Cardiac muscle cell (in vitro differentiated cells and primary cell): ENCODE measurements around the gene CCDC85C. TPM values are rescaled to one million over a fixed set of nuclear protein-coding genes. Genes with fewer than 3 reads are reported as not detected.

Experiments
- DNase-seq, 2 donors: peaks; one replicate each; pipeline versions ENCODE4 v3.0.0 to v3.0.0-alpha.2; 2010 to 2017; ENCODE audit warnings: low read depth in 1 of 2, low spot score in 1 of 2
- H3K27ac ChIP-seq: fragments of 200-600 bp; sonication (generic); 2 replicates; pipeline ENCODE4 v1.5.1; 2016
- H3K27me3 ChIP-seq: fragments of 200-600 bp; sonication (generic); 2 replicates; pipeline ENCODE4 v1.6.0; 2016; ENCODE audit warnings: control low read depth
- H3K36me3 ChIP-seq: fragments of 200-600 bp; sonication (generic); 2 replicates; pipeline ENCODE4 v1.5.1; 2016; ENCODE audit warnings: control low read depth
- H3K4me1 ChIP-seq: fragments of 200-600 bp; sonication (generic); 2 replicates; pipeline ENCODE4 v1.8.1; 2017; ENCODE audit warnings: low read depth, mild to moderate bottlenecking, mixed run types
- H3K4me3 ChIP-seq: fragments of 200-600 bp; sonication (generic); 2 replicates; pipeline ENCODE4 v1.5.1; 2016; ENCODE audit warnings: mild to moderate bottlenecking
- H3K9me3 ChIP-seq: fragments of 200-600 bp; sonication (generic); 2 replicates; pipeline ENCODE4 v1.5.1; 2017; ENCODE audit warnings: low read depth, mild to moderate bottlenecking, control low read depth
- polyA plus RNA-seq: library from polyadenylated mRNA; unstranded; fragments of >200 nt; fragmentation: Nextera tagmentation; extraction: Ambion mirVana; gene quantifications from 2 replicates; pipeline ENCODE4 v1.2.1, GENCODE V29; 2016
- total RNA-seq: library from RNA; depleted of rRNA; stranded (reverse); fragments of >200 nt; gene quantifications from 2 replicates; pipeline ENCODE4 v1.2.3, GENCODE V29; 2016
- TF ChIP-seq, protein P1 (sequence below): IDR thresholded peaks from 2 replicates; pipeline ENCODE4 v1.5.1; 2012; ENCODE audit warnings: low read depth, mild to moderate bottlenecking, low read length

CCDC85C gene
- total and polyA plus RNA-seq, 2 experiments from 2014 or later: 39.6 to 45.7 TPM

DNA sequence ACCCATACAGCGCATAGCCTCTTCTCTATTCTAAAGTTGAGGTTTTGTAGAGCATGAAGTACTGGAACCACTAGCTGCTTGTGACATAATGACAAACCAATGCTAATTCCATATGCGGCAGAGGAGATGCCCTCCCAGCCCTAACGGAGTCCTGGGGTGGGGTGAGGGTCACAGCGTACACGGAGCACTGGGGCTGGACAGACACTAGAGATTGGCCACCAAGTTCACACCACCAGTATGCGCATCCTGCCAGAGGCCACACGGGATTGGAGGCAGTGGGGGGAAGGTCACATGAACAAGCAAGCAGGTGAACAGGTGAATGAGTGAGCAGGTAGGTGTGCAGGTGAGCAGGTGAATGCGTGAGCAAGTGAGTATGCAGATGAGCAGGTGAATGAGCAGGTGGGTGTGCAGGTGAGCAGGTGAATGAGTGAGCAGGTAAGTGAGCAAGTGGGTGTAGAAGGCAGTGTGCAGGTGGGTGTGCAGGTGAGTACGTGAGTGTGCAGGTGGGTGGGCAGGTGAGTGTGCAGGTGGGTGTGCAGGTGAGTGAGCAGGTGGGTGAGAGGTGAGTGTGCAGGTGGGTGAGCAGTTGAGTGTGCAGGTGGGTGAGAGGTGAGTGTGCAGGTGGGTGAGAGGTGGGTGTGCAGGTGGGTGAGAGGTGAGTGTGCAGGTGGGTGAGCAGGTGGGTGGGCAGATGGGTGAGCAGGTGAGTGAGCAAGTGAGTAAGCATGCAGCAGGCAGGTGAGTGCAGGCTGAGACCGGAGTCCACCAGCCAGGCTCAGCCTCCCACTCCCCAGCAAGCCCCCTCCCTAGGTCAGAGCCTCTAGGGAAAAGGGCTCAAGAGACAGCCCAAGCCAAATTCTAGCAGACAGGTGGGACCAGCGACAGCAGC is 52.7 kb downstream of the CCDC85C start:
- H3K27me3 ChIP-seq: no peaks in the 10 kb centered on the region
- DNase-seq: no peak
- H3K36me3 ChIP-seq: no peaks in the 10 kb centered on the region
- no peaks in the 10 kb centered on the region for H3K9me3 ChIP-seq
- peaks cover 17% of the 10 kb centered on the region for H3K4me1 ChIP-seq
- TF ChIP-seq, protein P1, sequence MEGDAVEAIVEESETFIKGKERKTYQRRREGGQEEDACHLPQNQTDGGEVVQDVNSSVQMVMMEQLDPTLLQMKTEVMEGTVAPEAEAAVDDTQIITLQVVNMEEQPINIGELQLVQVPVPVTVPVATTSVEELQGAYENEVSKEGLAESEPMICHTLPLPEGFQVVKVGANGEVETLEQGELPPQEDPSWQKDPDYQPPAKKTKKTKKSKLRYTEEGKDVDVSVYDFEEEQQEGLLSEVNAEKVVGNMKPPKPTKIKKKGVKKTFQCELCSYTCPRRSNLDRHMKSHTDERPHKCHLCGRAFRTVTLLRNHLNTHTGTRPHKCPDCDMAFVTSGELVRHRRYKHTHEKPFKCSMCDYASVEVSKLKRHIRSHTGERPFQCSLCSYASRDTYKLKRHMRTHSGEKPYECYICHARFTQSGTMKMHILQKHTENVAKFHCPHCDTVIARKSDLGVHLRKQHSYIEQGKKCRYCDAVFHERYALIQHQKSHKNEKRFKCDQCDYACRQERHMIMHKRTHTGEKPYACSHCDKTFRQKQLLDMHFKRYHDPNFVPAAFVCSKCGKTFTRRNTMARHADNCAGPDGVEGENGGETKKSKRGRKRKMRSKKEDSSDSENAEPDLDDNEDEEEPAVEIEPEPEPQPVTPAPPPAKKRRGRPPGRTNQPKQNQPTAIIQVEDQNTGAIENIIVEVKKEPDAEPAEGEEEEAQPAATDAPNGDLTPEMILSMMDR: no peak
- no peak overlapping the region for H3K4me3 ChIP-seq
- no peak overlapping the region for H3K27ac ChIP-seq

DNA sequence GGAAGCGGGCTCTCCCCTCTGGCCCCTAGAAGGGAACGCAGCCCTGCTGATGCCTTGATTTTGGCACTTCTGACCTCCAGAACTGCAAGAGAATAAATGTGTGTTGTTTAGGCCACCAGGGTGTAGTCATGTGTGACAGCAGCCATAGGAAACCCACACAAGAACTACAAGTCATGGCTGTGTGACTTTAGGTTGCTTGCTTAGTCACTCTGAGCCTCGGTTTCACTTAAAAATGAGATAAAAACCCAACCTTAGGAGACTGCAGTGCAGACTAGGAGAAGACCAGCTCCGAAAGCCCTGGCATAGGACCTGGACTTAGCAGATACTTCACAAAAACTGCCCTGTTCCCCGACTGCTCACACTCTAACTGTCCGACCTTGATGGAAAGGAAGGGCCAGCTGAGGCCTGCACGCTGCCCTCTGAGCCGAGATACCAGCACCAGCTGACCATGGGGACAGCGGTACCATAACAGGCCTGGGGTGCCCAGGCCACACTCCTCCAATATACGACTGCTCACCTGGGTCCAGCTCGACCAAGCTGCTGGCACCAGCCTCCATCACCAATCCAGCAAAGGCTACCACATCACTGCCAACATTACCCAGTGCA is 53.5 kb downstream of the CCDC85C start:
- H3K9me3 ChIP-seq: no peaks in the 10 kb centered on the region
- DNase-seq: no peak
- peaks cover 22% of the 10 kb centered on the region for H3K4me1 ChIP-seq
- no peak overlapping the region for H3K27ac ChIP-seq
- H3K27me3 ChIP-seq: no peaks in the 10 kb centered on the region
- no peaks in the 10 kb centered on the region for H3K36me3 ChIP-seq
- no peak overlapping the region for H3K4me3 ChIP-seq
- TF ChIP-seq, protein P1: no peak

DNA sequence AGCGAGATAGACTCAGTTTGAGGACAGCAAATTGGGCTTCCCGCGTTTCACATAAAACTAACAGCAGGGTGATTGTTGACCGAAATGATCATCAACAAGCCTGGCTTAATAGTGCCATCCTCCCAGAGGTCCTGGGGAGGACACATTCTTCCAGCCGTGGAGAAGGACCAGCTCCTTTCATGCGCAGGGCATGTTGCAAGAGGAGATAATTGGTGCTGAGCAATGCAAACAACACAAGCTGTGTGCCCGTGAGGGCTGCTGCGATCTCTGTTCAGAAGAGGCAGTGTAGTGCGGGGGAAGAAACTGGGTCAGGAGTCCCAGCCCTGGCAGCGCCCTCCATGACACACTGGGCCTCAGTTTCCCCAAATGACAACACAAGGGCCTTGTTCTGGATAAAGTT is 54.3 kb downstream of the CCDC85C start:
- no peaks in the 10 kb centered on the region for H3K27me3 ChIP-seq
- no peaks in the 10 kb centered on the region for H3K9me3 ChIP-seq
- no peaks in the 10 kb centered on the region for H3K36me3 ChIP-seq
- H3K27ac ChIP-seq: no peak overlapping the region
- H3K4me1 ChIP-seq: peaks cover 28% of the 10 kb centered on the region
- DNase-seq: peak in 1 of 2 donors; percentile 34
- H3K4me3 ChIP-seq: no peak overlapping the region
- TF ChIP-seq, protein P1: no peak

DNA sequence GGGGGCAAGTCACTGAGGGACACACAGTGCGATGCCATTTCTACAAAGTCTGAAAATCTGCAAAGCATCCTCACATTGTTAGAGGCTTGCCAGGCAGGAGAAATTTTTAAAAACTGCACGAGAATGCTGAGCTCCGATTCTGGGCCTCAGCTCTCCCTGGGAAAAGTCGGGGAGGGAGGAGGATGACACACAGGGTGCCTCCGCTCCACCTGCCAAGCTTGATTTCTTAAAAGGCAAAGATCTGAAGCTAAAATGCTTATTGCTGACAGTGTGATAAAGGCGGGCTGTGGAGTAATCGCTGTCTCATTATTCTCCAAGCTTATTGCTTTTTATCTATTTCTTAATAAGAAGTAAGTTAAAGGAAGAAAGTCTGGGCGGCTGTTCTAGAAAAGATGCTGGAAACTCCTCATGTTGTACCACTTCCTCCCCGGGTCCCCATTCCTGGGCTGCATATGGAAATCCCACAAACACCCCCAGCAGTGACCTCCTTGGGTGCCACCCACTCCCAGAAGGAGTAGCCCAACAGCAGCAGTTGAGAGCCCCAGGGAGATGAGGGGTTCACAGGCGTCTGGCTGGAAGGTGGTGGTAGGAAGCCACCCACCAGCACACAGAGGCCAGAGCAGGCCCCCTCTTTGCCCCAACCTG is 55.0 kb downstream of the CCDC85C start:
- no peak for DNase-seq

DNA sequence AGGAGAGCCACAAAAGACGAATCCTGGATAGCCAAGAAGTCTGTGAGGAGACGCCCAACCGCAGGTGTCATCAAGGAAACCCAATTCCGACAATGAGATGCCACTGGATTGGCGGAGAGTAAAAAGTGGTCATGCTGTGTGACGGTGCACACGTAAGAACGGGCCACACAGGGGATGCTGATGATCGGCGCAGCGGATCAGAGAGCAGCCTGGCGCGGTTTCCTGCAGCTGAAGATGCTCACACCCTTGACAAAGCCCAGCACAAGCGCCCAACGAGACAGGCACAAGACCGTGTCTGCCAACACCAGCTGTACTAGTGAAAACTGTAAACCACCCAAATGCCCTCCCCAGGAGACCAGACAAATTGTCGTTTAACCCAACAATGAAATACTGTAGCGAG is 55.8 kb downstream of the CCDC85C start:
- no peaks in the 10 kb centered on the region for H3K9me3 ChIP-seq
- no peaks in the 10 kb centered on the region for H3K36me3 ChIP-seq
- TF ChIP-seq, protein P1: no peak
- no peaks in the 10 kb centered on the region for H3K27me3 ChIP-seq
- no peak for DNase-seq
- peaks cover 31% of the 10 kb centered on the region for H3K4me1 ChIP-seq
- no peak overlapping the region for H3K4me3 ChIP-seq
- H3K27ac ChIP-seq: no peak overlapping the region

More for the DNA sequence above, 55.0 kb downstream of the CCDC85C start:
- Histone ChIP-seq H3K36me3 (no peaks in the 10 kb centered on the region), H3K9me3 (no peaks in the 10 kb centered on the region), H3K4me3 (no peak overlapping the region), H3K27me3 (no peaks in the 10 kb centered on the region), H3K27ac (no peak overlapping the region), H3K4me1 (peaks cover 31% of the 10 kb centered on the region)
- TF ChIP-seq, protein P1: no peak
